ENCODE results near the gene DNASE2.
A peak's percentile ranks its signal among the peaks of the same experiment; 100 is the strongest.

DNASE2 gene

DNA sequence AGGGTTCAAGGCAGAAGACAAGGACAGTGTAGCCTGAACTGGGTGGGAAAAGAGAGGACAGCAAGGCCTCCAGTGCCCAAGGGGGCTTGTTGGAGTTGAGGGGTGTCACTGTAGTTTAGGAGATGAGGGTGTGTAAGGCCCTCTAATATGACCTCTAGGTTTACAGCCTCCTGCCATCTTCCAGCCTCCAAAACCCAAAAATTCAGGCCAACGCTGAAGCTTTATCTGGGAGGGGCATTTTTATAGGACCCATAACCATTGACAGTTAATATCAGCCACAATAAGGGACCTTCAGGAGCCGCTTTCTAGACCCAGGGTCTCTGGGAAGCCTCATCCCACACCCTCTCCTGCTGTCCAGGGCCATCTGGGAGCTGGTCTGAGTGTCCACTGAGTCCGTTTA lies 3.0 kb upstream of the DNASE2 start:
- DNase-seq (ENCODE audit: low spot score) (no peak), ATAC-seq (ENCODE audit: low read depth) (no peak)
- TF ChIP-seq, protein P1, sequence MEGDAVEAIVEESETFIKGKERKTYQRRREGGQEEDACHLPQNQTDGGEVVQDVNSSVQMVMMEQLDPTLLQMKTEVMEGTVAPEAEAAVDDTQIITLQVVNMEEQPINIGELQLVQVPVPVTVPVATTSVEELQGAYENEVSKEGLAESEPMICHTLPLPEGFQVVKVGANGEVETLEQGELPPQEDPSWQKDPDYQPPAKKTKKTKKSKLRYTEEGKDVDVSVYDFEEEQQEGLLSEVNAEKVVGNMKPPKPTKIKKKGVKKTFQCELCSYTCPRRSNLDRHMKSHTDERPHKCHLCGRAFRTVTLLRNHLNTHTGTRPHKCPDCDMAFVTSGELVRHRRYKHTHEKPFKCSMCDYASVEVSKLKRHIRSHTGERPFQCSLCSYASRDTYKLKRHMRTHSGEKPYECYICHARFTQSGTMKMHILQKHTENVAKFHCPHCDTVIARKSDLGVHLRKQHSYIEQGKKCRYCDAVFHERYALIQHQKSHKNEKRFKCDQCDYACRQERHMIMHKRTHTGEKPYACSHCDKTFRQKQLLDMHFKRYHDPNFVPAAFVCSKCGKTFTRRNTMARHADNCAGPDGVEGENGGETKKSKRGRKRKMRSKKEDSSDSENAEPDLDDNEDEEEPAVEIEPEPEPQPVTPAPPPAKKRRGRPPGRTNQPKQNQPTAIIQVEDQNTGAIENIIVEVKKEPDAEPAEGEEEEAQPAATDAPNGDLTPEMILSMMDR (IDR thresholded peaks at IDR 0.05; ENCODE audit: poor library complexity, severe bottlenecking): no peak
- no peak overlapping the region for H3K27ac ChIP-seq (ENCODE audit: poor library complexity, severe bottlenecking)
- no peaks in the 10 kb centered on the region for H3K4me1 ChIP-seq (ENCODE audit: insufficient read depth, poor library complexity, severe bottlenecking)
- H3K27me3 ChIP-seq (ENCODE audit: insufficient read depth, poor library complexity, severe bottlenecking): no peaks in the 10 kb centered on the region
- H3K9me3 ChIP-seq (ENCODE audit: severe bottlenecking): peaks cover 11% of the 10 kb centered on the region
- H3K36me3 ChIP-seq (ENCODE audit: low read depth): no peaks in the 10 kb centered on the region
- H3K4me3 ChIP-seq (ENCODE audit: severe bottlenecking): no peak overlapping the region

DNA sequence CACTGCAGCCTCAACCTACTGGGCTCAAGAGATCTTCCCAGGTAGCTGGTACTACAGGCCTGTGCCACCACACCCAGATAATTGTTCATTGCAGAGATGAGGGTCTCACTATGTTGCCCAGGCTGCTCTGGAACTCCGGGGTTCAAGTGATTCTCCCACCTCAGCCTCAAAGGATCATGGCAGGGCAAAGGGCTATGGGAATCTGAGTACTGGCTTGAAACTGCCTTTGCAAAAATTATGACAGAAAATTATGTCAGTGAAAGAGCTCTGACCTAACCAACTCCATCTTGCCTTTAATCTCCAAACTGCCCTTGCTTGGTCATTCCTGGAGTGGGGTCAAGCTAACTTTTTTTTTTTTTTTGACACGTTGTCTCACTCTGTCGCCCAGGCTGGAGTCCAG lies 1.3 kb upstream of the DNASE2 start:
- Histone ChIP-seq H3K9me3 (ENCODE audit: severe bottlenecking) (peaks cover 11% of the 10 kb centered on the region), H3K36me3 (ENCODE audit: low read depth) (peaks cover 10% of the 10 kb centered on the region), H3K27me3 (ENCODE audit: insufficient read depth, poor library complexity, severe bottlenecking) (no peaks in the 10 kb centered on the region), H3K27ac (ENCODE audit: poor library complexity, severe bottlenecking) (no peak overlapping the region), H3K4me3 (ENCODE audit: severe bottlenecking) (no peak overlapping the region), H3K4me1 (ENCODE audit: insufficient read depth, poor library complexity, severe bottlenecking) (no peaks in the 10 kb centered on the region)
- TF ChIP-seq, protein P1 (IDR thresholded peaks at IDR 0.05; ENCODE audit: poor library complexity, severe bottlenecking): no peak
- DNase-seq (ENCODE audit: low spot score) (no peak), ATAC-seq (ENCODE audit: low read depth) (no peak)

DNA sequence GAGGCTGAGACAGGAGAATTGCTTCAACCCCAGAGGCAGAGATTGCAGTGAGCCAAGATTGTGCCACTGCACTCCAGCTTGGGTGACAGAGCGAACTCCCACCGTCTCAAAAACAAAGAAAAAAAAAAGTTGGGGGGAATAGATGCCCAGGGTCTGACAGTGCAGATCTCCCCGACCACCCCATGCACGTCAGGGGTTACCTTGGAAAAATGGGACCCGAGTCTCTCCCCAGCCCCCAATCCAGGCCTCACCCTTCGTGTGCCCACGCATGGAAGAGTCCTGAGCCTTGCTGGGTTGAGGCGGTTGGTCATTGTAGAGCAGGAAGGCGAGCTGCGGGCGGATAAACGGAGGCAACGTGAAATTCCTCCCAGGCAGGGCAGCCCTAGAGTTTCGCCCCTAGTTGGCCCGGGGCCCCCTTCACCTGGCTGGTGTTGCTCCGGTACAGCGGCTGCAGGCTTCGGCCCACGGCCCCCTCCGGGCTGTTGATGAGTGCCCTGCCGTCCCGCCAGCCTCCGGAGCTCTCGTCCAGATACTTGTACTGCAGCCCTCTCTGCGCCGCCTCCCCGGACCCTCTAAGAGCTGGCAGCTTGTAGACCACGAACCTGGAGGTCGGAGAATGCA lies 588 bp downstream of the DNASE2 start:
- Histone ChIP-seq H3K4me1 (ENCODE audit: insufficient read depth, poor library complexity, severe bottlenecking) (no peaks in the 10 kb centered on the region), H3K9me3 (ENCODE audit: severe bottlenecking) (peaks cover 11% of the 10 kb centered on the region), H3K27me3 (ENCODE audit: insufficient read depth, poor library complexity, severe bottlenecking) (no peaks in the 10 kb centered on the region), H3K36me3 (ENCODE audit: low read depth) (peaks cover 10% of the 10 kb centered on the region), H3K4me3 (ENCODE audit: severe bottlenecking) (peak overlapping the region; percentile 60), H3K27ac (ENCODE audit: poor library complexity, severe bottlenecking) (peak overlapping the region; percentile 24)
- TF ChIP-seq, protein P1 (IDR thresholded peaks at IDR 0.05; ENCODE audit: poor library complexity, severe bottlenecking): no peak
- ATAC-seq (ENCODE audit: low read depth): peak; percentile 42
- no peak for DNase-seq (ENCODE audit: low spot score)

DNA sequence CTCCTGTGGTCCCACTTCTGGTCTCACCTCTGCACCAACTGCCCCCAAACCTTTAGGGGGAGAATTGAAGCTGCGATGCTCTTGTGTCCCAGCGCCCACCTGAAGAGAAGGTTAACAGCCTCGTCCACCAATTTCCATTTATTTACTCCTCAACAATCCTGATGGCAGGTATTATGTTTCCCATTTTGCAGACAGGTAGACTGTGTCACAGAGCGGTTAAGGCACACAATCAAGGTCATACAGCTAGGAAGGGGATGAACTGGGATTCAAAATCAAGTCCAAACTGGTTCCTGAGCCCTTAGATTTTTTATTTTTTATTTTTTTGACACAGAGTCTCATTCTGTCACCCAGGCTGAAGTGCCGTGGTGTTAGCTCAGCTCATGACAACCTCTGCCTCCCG lies 6.2 kb downstream of the DNASE2 start:
- Histone ChIP-seq H3K36me3 (ENCODE audit: low read depth) (peaks cover 10% of the 10 kb centered on the region), H3K4me3 (ENCODE audit: severe bottlenecking) (no peak overlapping the region), H3K27ac (ENCODE audit: poor library complexity, severe bottlenecking) (no peak overlapping the region), H3K4me1 (ENCODE audit: insufficient read depth, poor library complexity, severe bottlenecking) (no peaks in the 10 kb centered on the region), H3K9me3 (ENCODE audit: severe bottlenecking) (no peaks in the 10 kb centered on the region), H3K27me3 (ENCODE audit: insufficient read depth, poor library complexity, severe bottlenecking) (no peaks in the 10 kb centered on the region)
- no peak for DNase-seq (ENCODE audit: low spot score)
- TF ChIP-seq, protein P1 (IDR thresholded peaks at IDR 0.05; ENCODE audit: poor library complexity, severe bottlenecking): no peak
- no peak for ATAC-seq (ENCODE audit: low read depth)

All from RWPE2 (cell line).